Choroid plexus epithelial cell (primary cell): ENCODE results near the gene CNKSR2.
"Not testable (repeated sequence)": the region's sequence is repeated elsewhere in the genome, so short reads cannot be mapped to it uniquely, and the experiment has no call there.

Experiments used
- DNase-seq: peaks from one replicate; pipeline ENCODE4 v3.0.0-alpha.2; 2010; ENCODE audit warnings: low read depth
- H3K4me3 ChIP-seq: 2 replicates; pipeline ENCODE4 v1.5.1; 2011; ENCODE audit warnings: low read depth, mild to moderate bottlenecking, control low read depth, low read length, moderate library complexity
- TF ChIP-seq, protein P1 (sequence below): conservative IDR thresholded peaks from 2 replicates; pipeline ENCODE4 v1.5.1; 2011; ENCODE audit warnings: low read depth, mild to moderate bottlenecking, control low read depth, inconsistent platforms, low read length, moderate library complexity

CNKSR2 gene

GRCh38 chrX:21509912-21510311, 135.7 kb downstream of the CNKSR2 start:
- no peak overlapping the region for H3K4me3 ChIP-seq
- TF ChIP-seq, protein P1, sequence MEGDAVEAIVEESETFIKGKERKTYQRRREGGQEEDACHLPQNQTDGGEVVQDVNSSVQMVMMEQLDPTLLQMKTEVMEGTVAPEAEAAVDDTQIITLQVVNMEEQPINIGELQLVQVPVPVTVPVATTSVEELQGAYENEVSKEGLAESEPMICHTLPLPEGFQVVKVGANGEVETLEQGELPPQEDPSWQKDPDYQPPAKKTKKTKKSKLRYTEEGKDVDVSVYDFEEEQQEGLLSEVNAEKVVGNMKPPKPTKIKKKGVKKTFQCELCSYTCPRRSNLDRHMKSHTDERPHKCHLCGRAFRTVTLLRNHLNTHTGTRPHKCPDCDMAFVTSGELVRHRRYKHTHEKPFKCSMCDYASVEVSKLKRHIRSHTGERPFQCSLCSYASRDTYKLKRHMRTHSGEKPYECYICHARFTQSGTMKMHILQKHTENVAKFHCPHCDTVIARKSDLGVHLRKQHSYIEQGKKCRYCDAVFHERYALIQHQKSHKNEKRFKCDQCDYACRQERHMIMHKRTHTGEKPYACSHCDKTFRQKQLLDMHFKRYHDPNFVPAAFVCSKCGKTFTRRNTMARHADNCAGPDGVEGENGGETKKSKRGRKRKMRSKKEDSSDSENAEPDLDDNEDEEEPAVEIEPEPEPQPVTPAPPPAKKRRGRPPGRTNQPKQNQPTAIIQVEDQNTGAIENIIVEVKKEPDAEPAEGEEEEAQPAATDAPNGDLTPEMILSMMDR: no peak
- no peak for DNase-seq

- peak; percentile 9 for DNase-seq
- no peak overlapping the region for H3K4me3 ChIP-seq
- TF ChIP-seq, protein P1: no peak
These were observed 149.8 kb downstream of the CNKSR2 start for GRCh38 chrX:21524008-21524407.

DNA sequence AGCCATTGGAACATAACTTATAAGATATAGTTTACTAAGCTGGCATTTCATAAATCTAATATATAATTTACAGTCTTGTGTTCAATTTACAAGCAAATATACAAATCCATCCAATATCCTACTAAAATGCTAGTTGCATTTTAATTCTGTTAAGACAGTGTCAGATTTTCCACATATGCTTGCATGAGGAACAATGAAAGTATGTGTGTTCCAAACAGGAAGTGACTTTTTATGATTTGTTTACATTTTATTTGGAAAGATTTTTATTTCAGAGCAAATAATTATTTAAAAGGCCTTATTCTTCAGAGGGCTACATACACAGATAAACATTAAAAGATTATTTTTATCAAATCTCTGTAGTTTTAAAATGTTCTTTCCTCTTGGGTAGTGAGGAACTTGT, 153.9 kb downstream of the CNKSR2 start:
- peak; percentile 20 for DNase-seq
- H3K4me3 ChIP-seq: no peak overlapping the region
- TF ChIP-seq, protein P1: no peak

GRCh38 chrX:21529771-21530170, 155.6 kb downstream of the CNKSR2 start:
- peak; percentile 39 for DNase-seq
- TF ChIP-seq, protein P1: no peak
- no peak overlapping the region for H3K4me3 ChIP-seq

- not testable (repeated sequence) for DNase-seq, H3K4me3 ChIP-seq
These were observed 170.4 kb downstream of the CNKSR2 start for GRCh38 chrX:21544642-21545041.

DNA sequence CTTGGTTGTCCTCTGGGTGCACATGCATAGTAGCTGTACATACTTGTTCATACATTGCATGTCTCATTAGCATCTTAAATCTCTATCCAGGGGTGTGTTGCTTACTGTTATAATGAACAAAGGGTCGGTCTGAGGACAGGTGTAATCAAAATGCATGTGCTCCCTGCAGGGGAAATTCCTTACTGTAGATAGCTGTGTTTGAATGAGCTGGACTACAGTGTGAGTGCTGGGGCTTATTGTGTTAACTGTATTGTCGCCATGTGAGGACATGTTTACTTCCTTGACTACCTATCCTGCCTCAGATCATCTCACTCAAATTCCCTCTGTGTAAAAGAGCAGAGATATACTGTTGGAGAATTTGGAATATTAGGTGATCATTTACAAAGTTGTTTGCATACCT, 185.2 kb downstream of the CNKSR2 start:
- H3K4me3 ChIP-seq: no peak overlapping the region
- TF ChIP-seq, protein P1: no peak
- DNase-seq: no peak

DNA sequence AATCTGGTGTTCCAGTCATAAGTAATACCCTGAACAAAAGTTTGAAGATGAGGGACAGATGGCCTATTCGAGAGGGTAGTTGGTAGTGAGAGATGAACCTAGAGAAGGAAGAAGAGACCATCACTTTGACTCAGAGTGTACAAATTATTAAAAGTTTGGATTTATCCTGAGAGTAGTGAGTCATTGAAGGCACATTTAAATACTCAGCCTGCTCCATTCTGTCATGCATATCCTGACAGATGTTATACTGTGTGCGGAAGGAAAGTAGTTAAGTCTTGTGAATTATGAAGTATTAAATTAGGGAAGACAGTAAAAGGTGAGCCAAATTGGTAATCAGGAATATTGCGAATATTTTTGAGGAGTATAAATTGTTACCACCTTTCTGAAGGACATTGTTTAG, 190.8 kb downstream of the CNKSR2 start:
- H3K4me3 ChIP-seq: no peak overlapping the region
- no peak for DNase-seq
- TF ChIP-seq, protein P1: no peak

GRCh38 chrX:21574793-21575192, 200.6 kb downstream of the CNKSR2 start:
- DNase-seq: no peak
- H3K4me3 ChIP-seq: no peak overlapping the region
- TF ChIP-seq, protein P1: no peak
